PC-9 (cell line): Measurements from ENCODE around the gene FOXN1. TPM values are rescaled to one million over a fixed set of nuclear protein-coding genes. Genes with fewer than 3 reads are reported as not detected.

Experiments used
- BruUV-seq: library from RNA; stranded (reverse); fragments of 400-500 nt; replicated peaks from 2 replicates; lab custom pipeline; 2021; lab: Mats Ljungman, UMichigan
- CTCF ChIA-PET: fragments of 300-600 bp; sonication (Branson Sonifier 250); formaldehyde crosslinking; loops from one replicate; lab custom pipeline; 2022; ENCODE audit warnings: antibody characterized with exemption; lab: Charles Lee
- POLR2A ChIA-PET: fragments of 300-600 bp; sonication (Branson Sonifier 250); formaldehyde crosslinking; loops from one replicate; lab custom pipeline; 2022; ENCODE audit warnings: antibody characterized with exemption; ENCODE audit not compliant: unreplicated experiment; lab: Charles Lee
- DNase-seq, 2 experiments: peaks; one replicate each; pipeline versions ENCODE4 v3.0.0 to v3.0.0-alpha.2; 2015 to 2022; ENCODE audit warnings: mixed read lengths in 1 of 2
- H2AFZ ChIP-seq: fragments of 200-600 bp; sonication (generic); 2 replicates; pipeline ENCODE4 v1.8.1; 2017; ENCODE audit warnings: antibody characterized with exemption
- H3F3A ChIP-seq: fragments of 200-600 bp; sonication (generic); 2 replicates; pipeline ENCODE4 v1.8.1; 2017; ENCODE audit warnings: antibody characterized with exemption, mild to moderate bottlenecking, low read depth; ENCODE audit not compliant: insufficient read depth
- H3K27ac ChIP-seq: fragments of 200-600 bp; sonication (generic); 2 replicates; pipeline ENCODE4 v1.6.1; 2016; ENCODE audit warnings: mixed run types
- H3K27me3 ChIP-seq: fragments of 200-600 bp; sonication (generic); 2 replicates; pipeline ENCODE4 v1.6.1; 2016; ENCODE audit warnings: low read depth, mixed run types; ENCODE audit not compliant: insufficient read depth
- H3K36me3 ChIP-seq: fragments of 200-600 bp; sonication (generic); 2 replicates; pipeline ENCODE4 v1.6.1; 2016; ENCODE audit warnings: low read depth, mixed run types
- H3K4me1 ChIP-seq: fragments of 200-600 bp; sonication (generic); replicated peaks from 2 replicates; pipeline ENCODE4 v1.6.1; 2016; ENCODE audit warnings: mixed run types; ENCODE audit not compliant: insufficient read depth
- H3K4me2 ChIP-seq: fragments of 200-600 bp; sonication (generic); 2 replicates; pipeline ENCODE4 v1.6.1; 2017; ENCODE audit warnings: mixed run types
- H3K4me3 ChIP-seq: fragments of 200-600 bp; sonication (generic); 2 replicates; pipeline ENCODE4 v1.6.1; 2016; ENCODE audit warnings: mixed run types
- H3K79me2 ChIP-seq: fragments of 200-600 bp; sonication (generic); 2 replicates; pipeline ENCODE4 v1.6.1; 2017; ENCODE audit warnings: low read depth, mixed run types
- H3K9me2 ChIP-seq: fragments of 200-600 bp; sonication (generic); 2 replicates; pipeline ENCODE4 v1.8.1; 2017; ENCODE audit warnings: mild to moderate bottlenecking; ENCODE audit not compliant: insufficient read depth
- H3K9me3 ChIP-seq: fragments of 200-600 bp; sonication (generic); 2 replicates; pipeline ENCODE4 v1.8.1; 2016; ENCODE audit warnings: low read depth; ENCODE audit not compliant: insufficient read depth
- H4K20me1 ChIP-seq: fragments of 200-600 bp; sonication (generic); 2 replicates; pipeline ENCODE4 v1.8.1; 2017; ENCODE audit not compliant: insufficient read depth
- CTCF ChIP-seq: fragments of 200-600 bp; sonication (generic); conservative IDR thresholded peaks from 2 replicates; pipeline ENCODE4 v1.6.1; 2017; ENCODE audit warnings: mixed run types, antibody characterized with exemption, mild to moderate bottlenecking, moderate library complexity
- EZH2 ChIP-seq: fragments of 200-600 bp; sonication (generic); IDR thresholded peaks from 2 replicates; pipeline ENCODE4 v1.8.0; 2017; ENCODE audit warnings: antibody characterized with exemption, low read depth
- intact Hi-C: fragments of 100-400 bp; cut with micrococcal nuclease; formaldehyde crosslinking; loops from one replicate; pipeline ENCODE4 v1.10.0; 2022; ENCODE audit not compliant: unreplicated experiment
- total RNA-seq: library from RNA; stranded (reverse); gene quantifications from 2 replicates; pipeline ENCODE4 v1.2.3, GENCODE V29; 2021

Gene FOXN1
- total RNA-seq, 1 experiment from 2014 or later: not detected

GRCh38 chr17:28492352-28493310, 13.5 kb upstream of the FOXN1 start:
- DNase-seq: no peak
- POLR2A ChIA-PET: no interaction called here
- CTCF ChIA-PET: interaction anchor here (0.5 to 0.6 kb wide), 2 partner anchors 30 to 122 kb away, joined by 3 to 5 read pairs; partner anchors contain the start of gene VTN
- BruUV-seq: no TSS peak
- peaks cover 32% of the 10 kb centered on the region; the same call in 1 of the 2 replicates for H3K27me3 ChIP-seq
- no peak overlapping the region for H3K27ac ChIP-seq
- no peaks in the 10 kb centered on the region for H4K20me1 ChIP-seq
- no peaks in the 10 kb centered on the region for H3K9me3 ChIP-seq
- intact Hi-C loops: no loop called here
- H3K4me1 ChIP-seq: peaks cover 6% of the 10 kb centered on the region; the same call in 1 of the 2 replicates
- no peak overlapping the region for H3K4me3 ChIP-seq
- H3K36me3 ChIP-seq: no peaks in the 10 kb centered on the region
- H3K9me2 ChIP-seq: no peaks in the 10 kb centered on the region
- H2AFZ ChIP-seq: no peak overlapping the region
- TF ChIP-seq EZH2 (no peak), CTCF (no peak)
- H3K4me2 ChIP-seq: no peak overlapping the region
- no peaks in the 10 kb centered on the region for H3K79me2 ChIP-seq
- H3F3A ChIP-seq: peaks cover 3% of the 10 kb centered on the region; the same call in 1 of the 2 replicates

DNA sequence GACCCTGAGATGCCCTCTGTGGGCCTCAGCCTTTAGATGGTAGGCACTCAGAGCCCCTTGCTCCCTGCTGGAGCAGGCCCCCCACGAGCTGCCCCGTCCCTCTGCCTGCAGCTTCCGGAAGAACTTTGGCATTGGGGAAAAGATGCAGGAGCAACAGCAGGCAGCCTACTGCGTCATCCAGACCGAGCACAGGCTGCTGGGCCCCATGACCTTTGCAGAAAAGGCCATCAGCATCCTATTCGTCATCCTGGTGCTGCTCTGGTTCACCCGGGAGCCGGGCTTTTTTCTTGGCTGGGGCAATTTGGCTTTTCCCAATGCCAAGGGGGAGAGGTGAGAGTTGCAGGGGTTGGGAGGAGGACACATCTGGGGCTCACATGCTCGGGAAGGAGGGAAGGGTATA, 12.7 kb upstream of the FOXN1 start:
- Histone ChIP-seq H3K27ac (no peak overlapping the region), H3K36me3 (no peaks in the 10 kb centered on the region), H2AFZ (no peak overlapping the region), H3K27me3 (peaks cover 30% of the 10 kb centered on the region; the same call in 1 of the 2 replicates), H3K4me3 (no peak overlapping the region), H3F3A (peaks cover 4% of the 10 kb centered on the region; the same call in 1 of the 2 replicates), H3K4me2 (no peak overlapping the region), H3K9me3 (no peaks in the 10 kb centered on the region), H3K79me2 (no peaks in the 10 kb centered on the region), H4K20me1 (no peaks in the 10 kb centered on the region), H3K4me1 (peaks cover 14% of the 10 kb centered on the region; the same call in 1 of the 2 replicates), H3K9me2 (no peaks in the 10 kb centered on the region)
- no peak for DNase-seq
- TF ChIP-seq EZH2 (no peak), CTCF (no peak)
- intact Hi-C loops: no loop called here
- ChIA-PET POLR2A (no interaction called here), CTCF (no interaction called here)
- no TSS peak for BruUV-seq

- intact Hi-C loops: loop anchor here (1.0 kb wide), 3 partner anchors 46 to 119 kb away; no protein-coding TSS in a partner anchor
- no peak overlapping the region for H3K4me2 ChIP-seq
- no peak overlapping the region for H3K27ac ChIP-seq
- DNase-seq: peak; percentile 45 to 76
- H3K4me3 ChIP-seq: no peak overlapping the region
- no peaks in the 10 kb centered on the region for H3K79me2 ChIP-seq
- H2AFZ ChIP-seq: no peak overlapping the region
- H3K9me3 ChIP-seq: no peaks in the 10 kb centered on the region
- H3K9me2 ChIP-seq: no peaks in the 10 kb centered on the region
- H3K36me3 ChIP-seq: no peaks in the 10 kb centered on the region
- POLR2A ChIA-PET: no interaction called here
- H3F3A ChIP-seq: peaks cover 4% of the 10 kb centered on the region; the same call in 1 of the 2 replicates
- no TSS peak for BruUV-seq
- peaks cover 14% of the 10 kb centered on the region; the same call in 1 of the 2 replicates for H3K4me1 ChIP-seq
- H4K20me1 ChIP-seq: no peaks in the 10 kb centered on the region
- CTCF ChIA-PET: no interaction called here
- H3K27me3 ChIP-seq: peaks cover 24% of the 10 kb centered on the region; the same call in 1 of the 2 replicates
- no peak for TF ChIP-seq EZH2
- TF ChIP-seq CTCF: peak; percentile 91
Observed at GRCh38 chr17:28494445-28495188, 11.5 kb upstream of the FOXN1 start.
